ENCODE results near the gene DACT1.

Gene DACT1

DNA sequence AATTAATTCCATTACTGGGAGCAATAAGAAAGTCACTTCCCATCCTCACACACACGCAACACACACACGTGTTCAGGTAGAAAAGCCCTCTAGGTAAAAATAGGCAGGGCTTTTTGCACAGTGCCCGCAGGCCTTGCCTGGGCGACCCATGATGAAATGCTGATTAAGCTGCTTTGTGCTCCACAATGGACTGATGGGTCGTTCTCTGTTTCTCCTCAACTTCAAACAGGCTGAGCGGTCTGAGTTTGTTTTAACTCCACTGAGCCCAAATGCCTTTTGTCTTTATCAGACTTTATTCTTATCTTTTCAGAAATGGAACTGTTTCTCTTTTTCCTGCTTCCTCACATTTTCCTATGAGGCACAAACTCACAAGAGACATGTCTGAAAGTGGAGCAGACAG lies 9.4 kb upstream of the DACT1 start:
- no peak for TF ChIP-seq CTCF (IDR thresholded peaks at IDR 0.05; ENCODE audit: insufficient read depth, low read depth, low read length, missing control alignments)
- no peak for DNase-seq (ENCODE audit: low read depth)
- H3K4me3 ChIP-seq (ENCODE audit: low read length) = no peak overlapping the region

GRCh38 chr14:58629281-58629680 lies 8.5 kb upstream of the DACT1 start:
- DNase-seq (ENCODE audit: low read depth) = no peak
- no peak for TF ChIP-seq CTCF (IDR thresholded peaks at IDR 0.05; ENCODE audit: insufficient read depth, low read depth, low read length, missing control alignments)
- no peak overlapping the region for H3K4me3 ChIP-seq (ENCODE audit: low read length)

GRCh38 chr14:58631732-58632131 lies 6.0 kb upstream of the DACT1 start:
- TF ChIP-seq CTCF (IDR thresholded peaks at IDR 0.05; ENCODE audit: insufficient read depth, low read depth, low read length, missing control alignments) = no peak
- no peak for DNase-seq (ENCODE audit: low read depth)
- no peak overlapping the region for H3K4me3 ChIP-seq (ENCODE audit: low read length)

DNA sequence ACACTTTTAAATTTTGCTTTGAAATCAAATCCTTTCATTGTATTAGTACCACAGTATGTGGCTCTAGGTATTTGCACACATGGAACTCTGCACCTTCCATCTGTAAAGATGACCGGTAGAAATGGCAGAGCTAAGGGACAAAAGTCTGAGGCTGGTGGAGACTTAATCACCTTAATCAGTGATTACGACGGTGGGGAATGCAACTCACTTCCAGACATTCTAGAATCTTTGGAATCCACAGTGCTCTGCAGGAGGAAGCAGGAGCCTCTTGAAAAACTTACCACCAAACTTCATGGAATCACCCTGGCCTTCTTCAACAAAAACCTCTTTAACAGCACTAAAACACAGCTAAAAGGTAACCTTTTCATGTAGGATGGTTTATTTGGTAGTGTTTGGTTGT lies 3.9 kb upstream of the DACT1 start:
- no peak for DNase-seq (ENCODE audit: low read depth)
- TF ChIP-seq CTCF (IDR thresholded peaks at IDR 0.05; ENCODE audit: insufficient read depth, low read depth, low read length, missing control alignments) = no peak
- H3K4me3 ChIP-seq (ENCODE audit: low read length) = no peak overlapping the region

DNA sequence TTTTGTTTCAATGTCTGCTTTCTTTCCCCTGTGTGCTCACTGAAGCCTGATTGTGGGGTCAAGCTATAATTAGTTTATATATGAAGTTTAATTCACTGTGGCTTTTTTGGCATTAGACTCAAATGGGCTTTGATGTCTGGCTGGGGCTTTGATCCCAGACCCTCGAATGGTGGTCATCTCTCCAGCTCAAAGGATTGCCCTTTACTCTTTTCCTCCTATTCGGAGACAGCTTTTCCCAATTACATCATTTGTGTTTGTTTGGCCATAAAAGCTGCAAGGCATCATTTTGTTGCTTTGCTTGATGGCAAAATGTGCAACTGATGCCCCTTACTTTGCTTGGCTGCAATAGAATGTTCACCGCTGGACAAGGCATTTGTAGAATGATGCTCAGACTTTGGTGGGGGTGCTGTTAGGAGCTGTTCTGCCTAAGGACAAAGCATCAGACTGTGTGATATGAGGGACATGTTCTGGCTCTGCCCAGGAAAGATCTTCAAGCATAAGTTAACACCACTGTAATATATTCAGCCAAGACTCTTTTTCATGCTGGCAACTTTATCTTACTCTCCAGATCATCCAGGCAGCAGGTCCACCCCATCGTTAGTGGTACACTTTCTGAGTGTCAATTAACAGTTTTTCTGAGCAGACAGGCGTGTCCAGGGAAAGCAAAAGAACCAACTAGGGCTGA lies 3.2 kb upstream of the DACT1 start:
- no peak for TF ChIP-seq CTCF (IDR thresholded peaks at IDR 0.05; ENCODE audit: insufficient read depth, low read depth, low read length, missing control alignments)
- DNase-seq (ENCODE audit: low read depth) = no peak
- no peak overlapping the region for H3K4me3 ChIP-seq (ENCODE audit: low read length)

- DNase-seq (ENCODE audit: low read depth) = no peak
- H3K4me3 ChIP-seq (ENCODE audit: low read length) = no peak overlapping the region
- no peak for TF ChIP-seq CTCF (IDR thresholded peaks at IDR 0.05; ENCODE audit: insufficient read depth, low read depth, low read length, missing control alignments)
Observed at GRCh38 chr14:58635091-58635830, 2.5 kb upstream of the DACT1 start.
